OCI-LY3 (cell line): ENCODE measurements around the gene ANKRD13A.

Experiments used
- EZH2phosphoT487 ChIP-seq: fragments of 200-600 bp; shearing (Covaris generic); IDR thresholded peaks from 2 replicates; pipeline ENCODE4 v1.6.1; 2018; ENCODE audit warnings: antibody characterized with exemption, mixed run types, low read depth
- TF ChIP-seq, protein P1 (sequence below): fragments of 200-600, 300-600 bp; sonication (generic); IDR thresholded peaks from 2 replicates; pipeline ENCODE4 v1.5.1; 2014; ENCODE audit warnings: antibody characterized with exemption, low read length, low read depth

DNA sequence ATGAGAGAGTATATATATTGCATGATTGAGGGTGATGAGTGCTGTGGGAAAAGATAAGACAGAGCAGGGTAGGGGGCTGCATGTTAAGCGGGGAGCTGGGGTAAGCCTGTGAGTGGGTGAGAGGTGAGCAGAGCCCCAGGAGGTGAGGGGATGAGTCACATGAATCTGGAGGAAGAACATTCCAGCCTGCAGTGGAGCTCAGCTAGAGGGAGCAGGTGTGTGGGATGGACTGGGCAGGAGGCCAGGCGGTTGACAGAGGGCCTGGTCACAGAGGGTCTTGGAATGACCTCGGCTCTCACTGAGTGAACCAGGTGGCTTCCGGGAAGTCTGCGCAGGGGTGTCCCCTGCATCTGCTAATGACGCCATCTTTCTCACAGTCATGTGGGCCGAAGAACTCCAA, 47.5 kb upstream of the ANKRD13A start:
- no peak for TF ChIP-seq EZH2phosphoT487
- TF ChIP-seq, protein P1, sequence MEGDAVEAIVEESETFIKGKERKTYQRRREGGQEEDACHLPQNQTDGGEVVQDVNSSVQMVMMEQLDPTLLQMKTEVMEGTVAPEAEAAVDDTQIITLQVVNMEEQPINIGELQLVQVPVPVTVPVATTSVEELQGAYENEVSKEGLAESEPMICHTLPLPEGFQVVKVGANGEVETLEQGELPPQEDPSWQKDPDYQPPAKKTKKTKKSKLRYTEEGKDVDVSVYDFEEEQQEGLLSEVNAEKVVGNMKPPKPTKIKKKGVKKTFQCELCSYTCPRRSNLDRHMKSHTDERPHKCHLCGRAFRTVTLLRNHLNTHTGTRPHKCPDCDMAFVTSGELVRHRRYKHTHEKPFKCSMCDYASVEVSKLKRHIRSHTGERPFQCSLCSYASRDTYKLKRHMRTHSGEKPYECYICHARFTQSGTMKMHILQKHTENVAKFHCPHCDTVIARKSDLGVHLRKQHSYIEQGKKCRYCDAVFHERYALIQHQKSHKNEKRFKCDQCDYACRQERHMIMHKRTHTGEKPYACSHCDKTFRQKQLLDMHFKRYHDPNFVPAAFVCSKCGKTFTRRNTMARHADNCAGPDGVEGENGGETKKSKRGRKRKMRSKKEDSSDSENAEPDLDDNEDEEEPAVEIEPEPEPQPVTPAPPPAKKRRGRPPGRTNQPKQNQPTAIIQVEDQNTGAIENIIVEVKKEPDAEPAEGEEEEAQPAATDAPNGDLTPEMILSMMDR: no peak
